GM10248 (cell line): ENCODE data around the gene METTL5.
"Not testable (repeated sequence)": the region's sequence is repeated elsewhere in the genome, so short reads cannot be mapped to it uniquely, and the experiment has no call there.

Source experiments
- CTCF ChIA-PET: fragments of 300-600 bp; sonication (Branson Sonifier 250); formaldehyde crosslinking; extraction: SDS; loops from one replicate; lab custom pipeline; 2021; ENCODE audit warnings: antibody characterized with exemption; lab: Yijun Ruan, JAX
- POLR2A ChIA-PET: fragments of 350-650 bp; sonication (Branson Sonifier 250); formaldehyde crosslinking; extraction: SDS; loops from one replicate; lab custom pipeline; 2020; ENCODE audit warnings: antibody characterized with exemption; lab: Yijun Ruan, JAX
- DNase-seq: peaks from one replicate; pipeline ENCODE4 v3.0.0; 2012; ENCODE audit errors: extremely low spot score
- CTCF ChIP-seq: IDR thresholded peaks from 2 replicates; pipeline ENCODE4 v1.5.1; 2012; ENCODE audit warnings: mild to moderate bottlenecking, low read depth; ENCODE audit errors: extremely low read depth, missing control alignments, control extremely low read depth

METTL5 gene

GRCh38 chr2:169828141-169828811 lies 3.6 kb upstream of the METTL5 start:
- ChIA-PET CTCF (interaction anchor here (0.6 to 1.7 kb wide), 6 partner anchors 10 to 100 kb away, joined by 3 to 5 read pairs (median 4); no protein-coding TSS in a partner anchor), POLR2A (interaction anchor here (0.7 to 1.0 kb wide), 2 partner anchors 30 to 195 kb away, joined by 3 to 5 read pairs; partner anchors contain the start of gene SSB)
- DNase-seq: peak; percentile 73
- TF ChIP-seq CTCF: no peak

GRCh38 chr2:169827272-169828140 lies 2.8 kb upstream of the METTL5 start, which contains the start of gene UBR3:
UBR3 (plus strand) TSS chr2:169827454; CDS start chr2:169827508, 54 bp downstream.
- peak; percentile 97 for DNase-seq
- ChIA-PET POLR2A (interaction anchor here (0.6 to 0.8 kb wide), 3 partner anchors 16 to 194 kb away, joined by 4 to 5 read pairs (median 5); no protein-coding TSS in a partner anchor), CTCF (interaction anchor here (0.9 to 2.0 kb wide), 9 partner anchors 9 to 101 kb away, joined by 3 to 5 read pairs (median 4); no protein-coding TSS in a partner anchor)
- no peak for TF ChIP-seq CTCF

DNA sequence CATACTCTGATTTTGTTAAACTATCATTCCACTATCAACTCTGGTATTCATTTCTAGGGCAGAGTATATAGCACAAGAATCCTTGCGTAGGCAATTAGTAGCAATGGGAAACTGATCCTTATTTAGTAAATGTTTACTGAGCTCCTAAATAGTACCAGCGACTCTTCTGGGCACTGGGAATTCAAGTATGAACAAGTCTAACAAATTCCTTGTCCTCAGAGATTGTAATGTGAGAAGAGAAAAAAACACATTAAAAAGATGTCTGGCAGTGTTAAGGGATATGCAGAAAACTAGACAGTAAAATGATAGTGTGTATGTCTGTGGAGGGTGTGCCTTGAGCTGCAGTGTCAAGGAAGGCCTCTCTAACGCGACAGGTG lies 721 bp downstream of the METTL5 start:
- ChIA-PET POLR2A (no interaction called here), CTCF (interaction anchor here (0.8 to 2.9 kb wide), 15 partner anchors 8 to 355 kb away, joined by 3 to 21 read pairs (median 6); no protein-coding TSS in a partner anchor)
- TF ChIP-seq CTCF: no peak
- no peak for DNase-seq

DNA sequence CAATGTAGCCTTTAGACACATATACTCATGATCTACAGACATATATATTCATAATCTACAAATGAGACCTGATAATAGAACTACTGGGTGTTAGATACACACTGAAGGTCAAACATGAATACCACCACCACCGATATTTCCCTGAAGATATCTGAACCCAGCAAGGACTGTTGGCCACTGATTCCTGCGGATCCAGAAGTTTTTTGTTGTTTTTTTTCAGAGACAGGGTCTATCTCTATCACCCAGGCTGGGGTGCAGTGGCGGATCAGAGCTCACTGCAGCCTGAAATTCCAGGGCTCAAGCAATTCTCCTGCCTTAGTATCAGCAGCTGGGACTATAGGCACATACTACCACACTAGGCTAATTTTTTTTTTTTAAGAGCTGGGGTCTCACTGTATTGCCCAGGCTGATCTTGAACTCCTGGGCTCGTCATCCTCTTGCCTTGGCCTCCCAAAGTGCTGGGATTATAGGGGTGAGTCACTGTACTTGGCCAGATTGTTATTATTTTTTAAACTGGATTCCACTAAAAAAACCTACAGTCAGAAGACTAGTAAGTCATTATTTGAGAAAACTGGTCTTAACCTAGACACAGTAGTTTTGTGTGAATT lies 1.8 kb downstream of the METTL5 start:
- DNase-seq: no peak
- TF ChIP-seq CTCF: no peak
- CTCF ChIA-PET: interaction anchor here (1.5 to 2.4 kb wide), 3 partner anchors 10 to 22 kb away, joined by 4 to 21 read pairs (median 19); no protein-coding TSS in a partner anchor
- POLR2A ChIA-PET: no interaction called here

- ChIA-PET POLR2A (no interaction called here), CTCF (no interaction called here)
- DNase-seq: no peak
- no peak for TF ChIP-seq CTCF
Observed at GRCh38 chr2:169822036-169822435, 2.7 kb downstream of the METTL5 start.

DNA sequence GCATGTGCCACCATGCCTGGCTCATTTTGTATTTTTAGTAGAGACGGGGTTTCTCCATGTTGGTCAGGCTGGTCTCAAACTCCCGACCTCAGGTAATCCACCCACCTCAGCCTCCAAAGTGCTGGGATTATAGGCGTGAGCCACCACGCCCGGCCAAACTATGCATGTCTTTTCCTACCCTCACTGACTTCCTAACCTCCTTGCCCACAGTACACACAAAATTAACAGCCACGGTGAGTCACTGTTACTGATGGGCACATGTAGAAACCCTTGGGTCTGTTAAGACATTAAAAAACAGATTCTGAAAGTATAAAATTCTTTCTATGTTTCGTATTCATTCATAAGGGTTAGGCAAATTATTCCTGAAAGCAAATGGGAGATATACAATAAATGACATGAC lies 4.6 kb downstream of the METTL5 start:
- CTCF ChIA-PET: interaction anchor here (1.1 kb wide), 1 partner anchor 16 kb away, joined by 3 read pairs; no protein-coding TSS in a partner anchor
- POLR2A ChIA-PET, DNase-seq: not testable (repeated sequence)
